Activated CD8-positive, alpha-beta T cell treated with anti-CD3 and anti-CD28 coated beads, Interleukin-2, amount 10 ng/mL, durations not matched to agents 7 days and 5 days (primary cell): Measurements from ENCODE around the gene USP25. TPM values are rescaled to one million over a fixed set of nuclear protein-coding genes. Genes with fewer than 3 reads are reported as not detected.

Experiments used
- ATAC-seq: fragments of 150-1000 bp; cut with Tn5 transposase; one replicate; pipeline ENCODE4 v1.10.0; 2021; ENCODE audit warnings: moderate library complexity
- CTCF ChIA-PET: fragments of 350-600 bp; sonication (Branson Sonifier 250); formaldehyde crosslinking; loops from one replicate; lab custom pipeline; 2021; ENCODE audit warnings: antibody characterized with exemption; lab: Charles Lee
- POLR2A ChIA-PET: fragments of 350-600 bp; sonication (Branson Sonifier 250); formaldehyde crosslinking; loops from one replicate; lab custom pipeline; 2021; ENCODE audit warnings: antibody characterized with exemption; lab: Charles Lee
- DNase-seq: peaks from one replicate; pipeline ENCODE4 v3.0.0-alpha.2; 2020
- H3K27ac Mint-ChIP-seq: one replicate; pipeline ENCODE4 v1.8.0; 2021; ENCODE audit warnings: mild to moderate bottlenecking, mixed read lengths
- H3K27me3 Mint-ChIP-seq: one replicate; pipeline ENCODE4 v1.8.0; 2021; ENCODE audit warnings: low read depth, mixed read lengths
- H3K36me3 Mint-ChIP-seq: one replicate; pipeline ENCODE4 v1.8.0; 2021; ENCODE audit warnings: low read depth, mixed read lengths
- H3K4me1 Mint-ChIP-seq: one replicate; pipeline ENCODE4 v1.8.0; 2021; ENCODE audit warnings: low read depth, mixed read lengths
- H3K4me3 Mint-ChIP-seq: one replicate; pipeline ENCODE4 v1.8.0; 2021; ENCODE audit warnings: mild to moderate bottlenecking, mixed read lengths
- H3K9me3 Mint-ChIP-seq: one replicate; pipeline ENCODE4 v1.8.0; 2022; ENCODE audit warnings: mixed read lengths; ENCODE audit not compliant: insufficient read depth
- total RNA-seq, 2 experiments: library from RNA; stranded (reverse); gene quantifications; one replicate each; pipeline ENCODE4 v1.2.3, GENCODE V29; 2021

USP25 gene
- total RNA-seq, 2 experiments from 2014 or later: 51.1 to 54.2 TPM

GRCh38 chr21:15793550-15794235 is 63.9 kb downstream of the USP25 start:
- DNase-seq (no peak), ATAC-seq (no peak)
- Mint-ChIP-seq H3K27me3 (no peaks in the 10 kb centered on the region), H3K36me3 (peaks cover 20% of the 10 kb centered on the region), H3K9me3 (no peaks in the 10 kb centered on the region), H3K4me3 (no peak overlapping the region), H3K4me1 (peaks cover 33% of the 10 kb centered on the region), H3K27ac (no peak overlapping the region)
- POLR2A ChIA-PET: no interaction called here
- CTCF ChIA-PET: interaction anchor here (1.1 kb wide), 1 partner anchor 9 kb away, joined by 3 read pairs; no protein-coding TSS in a partner anchor

- DNase-seq: no peak
- Mint-ChIP-seq H3K4me3 (no peak overlapping the region), H3K36me3 (peaks cover 17% of the 10 kb centered on the region), H3K27me3 (no peaks in the 10 kb centered on the region), H3K4me1 (peaks cover 34% of the 10 kb centered on the region), H3K27ac (no peak overlapping the region), H3K9me3 (no peaks in the 10 kb centered on the region)
- ChIA-PET CTCF (interaction anchor here (1.1 kb wide), 1 partner anchor 10 kb away, joined by 3 read pairs; no protein-coding TSS in a partner anchor), POLR2A (no interaction called here)
- ATAC-seq: no peak
Measured at GRCh38 chr21:15794277-15794912, 64.6 kb downstream of the USP25 start.

GRCh38 chr21:15795533-15795932 is 65.8 kb downstream of the USP25 start:
- ChIA-PET POLR2A (no interaction called here), CTCF (no interaction called here)
- ATAC-seq (no peak), DNase-seq (no peak)
- no peak overlapping the region for H3K27ac Mint-ChIP-seq
- peaks cover 22% of the 10 kb centered on the region for H3K36me3 Mint-ChIP-seq
- H3K9me3 Mint-ChIP-seq: no peaks in the 10 kb centered on the region
- no peak overlapping the region for H3K4me3 Mint-ChIP-seq
- peaks cover 34% of the 10 kb centered on the region for H3K4me1 Mint-ChIP-seq
- no peaks in the 10 kb centered on the region for H3K27me3 Mint-ChIP-seq

GRCh38 chr21:15797577-15798363 is 68.0 kb downstream of the USP25 start:
- Mint-ChIP-seq H3K9me3 (no peaks in the 10 kb centered on the region), H3K27me3 (no peaks in the 10 kb centered on the region), H3K4me3 (no peak overlapping the region), H3K27ac (no peak overlapping the region), H3K36me3 (peaks cover 31% of the 10 kb centered on the region), H3K4me1 (peaks cover 36% of the 10 kb centered on the region)
- ChIA-PET POLR2A (no interaction called here), CTCF (interaction anchor here (0.6 kb wide), 1 partner anchor 469 kb away, joined by 3 read pairs; no protein-coding TSS in a partner anchor)
- peak; percentile 60 for ATAC-seq
- DNase-seq: no peak

- Mint-ChIP-seq H3K36me3 (peaks cover 33% of the 10 kb centered on the region), H3K27me3 (no peaks in the 10 kb centered on the region), H3K27ac (no peak overlapping the region), H3K4me3 (no peak overlapping the region), H3K4me1 (peaks cover 24% of the 10 kb centered on the region), H3K9me3 (no peaks in the 10 kb centered on the region)
- ATAC-seq (no peak), DNase-seq (no peak)
- ChIA-PET CTCF (no interaction called here), POLR2A (interaction anchor here (0.5 kb wide), 1 partner anchor 25 kb away, joined by 3 read pairs; no protein-coding TSS in a partner anchor)
Measured at GRCh38 chr21:15801352-15801863, 71.6 kb downstream of the USP25 start.

- Mint-ChIP-seq H3K27ac (no peak overlapping the region), H3K4me1 (peaks cover 2% of the 10 kb centered on the region), H3K9me3 (no peaks in the 10 kb centered on the region), H3K27me3 (no peaks in the 10 kb centered on the region), H3K36me3 (peaks cover 46% of the 10 kb centered on the region), H3K4me3 (no peak overlapping the region)
- ChIA-PET POLR2A (no interaction called here), CTCF (no interaction called here)
- no peak for ATAC-seq
- no peak for DNase-seq
Measured at GRCh38 chr21:15804247-15805005, 74.6 kb downstream of the USP25 start.

- no peak for ATAC-seq
- Mint-ChIP-seq H3K4me3 (no peak overlapping the region), H3K27ac (no peak overlapping the region), H3K4me1 (peaks cover 5% of the 10 kb centered on the region), H3K9me3 (peaks cover 5% of the 10 kb centered on the region), H3K27me3 (no peaks in the 10 kb centered on the region), H3K36me3 (peaks cover 63% of the 10 kb centered on the region)
- ChIA-PET POLR2A (no interaction called here), CTCF (no interaction called here)
- no peak for DNase-seq
Measured at GRCh38 chr21:15809065-15809464, 79.3 kb downstream of the USP25 start.

GRCh38 chr21:15809818-15810217 is 80.0 kb downstream of the USP25 start:
- POLR2A ChIA-PET: no interaction called here
- peaks cover 67% of the 10 kb centered on the region for H3K36me3 Mint-ChIP-seq
- CTCF ChIA-PET: no interaction called here
- ATAC-seq (no peak), DNase-seq (no peak)
- H3K4me3 Mint-ChIP-seq: no peak overlapping the region
- no peak overlapping the region for H3K27ac Mint-ChIP-seq
- H3K9me3 Mint-ChIP-seq: peaks cover 11% of the 10 kb centered on the region
- H3K4me1 Mint-ChIP-seq: peaks cover 5% of the 10 kb centered on the region
- no peaks in the 10 kb centered on the region for H3K27me3 Mint-ChIP-seq

- H3K36me3 Mint-ChIP-seq: peaks cover 89% of the 10 kb centered on the region
- H3K4me1 Mint-ChIP-seq: no peaks in the 10 kb centered on the region
- no peak for ATAC-seq
- DNase-seq: no peak
- H3K4me3 Mint-ChIP-seq: no peak overlapping the region
- peaks cover 11% of the 10 kb centered on the region for H3K9me3 Mint-ChIP-seq
- H3K27ac Mint-ChIP-seq: no peak overlapping the region
- POLR2A ChIA-PET: no interaction called here
- H3K27me3 Mint-ChIP-seq: no peaks in the 10 kb centered on the region
- CTCF ChIA-PET: no interaction called here
Measured at GRCh38 chr21:15815285-15815684, 85.5 kb downstream of the USP25 start.

- no peaks in the 10 kb centered on the region for H3K27me3 Mint-ChIP-seq
- ATAC-seq (no peak), DNase-seq (no peak)
- peaks cover 64% of the 10 kb centered on the region for H3K36me3 Mint-ChIP-seq
- ChIA-PET CTCF (interaction anchor here (0.6 kb wide), 1 partner anchor 91 kb away, joined by 3 read pairs; the partner anchor contains the start of gene USP25), POLR2A (no interaction called here)
- no peak overlapping the region for H3K4me3 Mint-ChIP-seq
- H3K27ac Mint-ChIP-seq: no peak overlapping the region
- H3K4me1 Mint-ChIP-seq: peaks cover 20% of the 10 kb centered on the region
- no peaks in the 10 kb centered on the region for H3K9me3 Mint-ChIP-seq
Measured at GRCh38 chr21:15820327-15820726, 90.5 kb downstream of the USP25 start.

GRCh38 chr21:15820852-15821379 is 91.1 kb downstream of the USP25 start:
- ATAC-seq: no peak
- Mint-ChIP-seq H3K27me3 (no peaks in the 10 kb centered on the region), H3K27ac (no peak overlapping the region), H3K36me3 (peaks cover 60% of the 10 kb centered on the region), H3K4me3 (no peak overlapping the region), H3K4me1 (peaks cover 20% of the 10 kb centered on the region), H3K9me3 (no peaks in the 10 kb centered on the region)
- CTCF ChIA-PET: interaction anchor here (0.6 kb wide), 1 partner anchor 91 kb away, joined by 3 read pairs; the partner anchor contains the start of gene USP25
- POLR2A ChIA-PET: no interaction called here
- DNase-seq: no peak
